NCI-H187 (cell line): ENCODE measurements around the gene NEUROG2.
"Not testable (repeated sequence)": the region's sequence is repeated elsewhere in the genome, so short reads cannot be mapped to it uniquely, and the experiment has no call there.

ENCODE experiments used
- DNase-seq, 2 experiments: peaks; one replicate each; lab custom pipeline; 2025; lab: John Stamatoyannopoulos, UW

NEUROG2 gene

GRCh38 chr4:112516066-112516470, at the start of gene NEUROG2:
NEUROG2 (minus strand) TSS chr4:112516180; CDS start chr4:112515475, 705 bp downstream.
- no peak for DNase-seq

- DNase-seq: no peak
Observed at GRCh38 chr4:112564706-112565270, 48.8 kb upstream of the NEUROG2 start.

GRCh38 chr4:112563431-112564200, 47.6 kb upstream of the NEUROG2 start:
- no peak for DNase-seq

GRCh38 chr4:112562254-112562879, 46.4 kb upstream of the NEUROG2 start:
- DNase-seq: no peak

- DNase-seq: no peak
Observed at GRCh38 chr4:112560084-112560483, 44.1 kb upstream of the NEUROG2 start.

DNA sequence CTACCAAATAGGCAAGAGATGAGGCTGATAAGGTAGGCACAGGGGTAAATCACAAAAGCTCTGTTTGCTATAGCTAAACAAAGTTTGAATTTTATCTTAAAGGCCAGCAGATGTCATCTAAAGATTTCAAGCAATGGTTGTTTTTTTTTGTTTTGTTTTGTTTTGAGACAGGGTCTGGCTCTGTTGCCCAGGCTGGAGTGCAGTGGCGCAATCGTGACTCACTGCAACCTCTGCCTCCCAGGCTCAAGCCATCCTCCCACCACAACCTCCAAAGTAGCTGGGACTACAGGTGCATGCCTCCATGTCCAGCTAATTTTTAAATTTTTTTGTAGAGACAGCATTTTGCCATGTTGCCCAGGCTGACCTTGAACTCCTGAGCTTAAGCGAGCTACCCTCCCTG, 43.1 kb upstream of the NEUROG2 start:
- no peak for DNase-seq

- no peak for DNase-seq
Observed at GRCh38 chr4:112557676-112558411, 41.9 kb upstream of the NEUROG2 start.

DNA sequence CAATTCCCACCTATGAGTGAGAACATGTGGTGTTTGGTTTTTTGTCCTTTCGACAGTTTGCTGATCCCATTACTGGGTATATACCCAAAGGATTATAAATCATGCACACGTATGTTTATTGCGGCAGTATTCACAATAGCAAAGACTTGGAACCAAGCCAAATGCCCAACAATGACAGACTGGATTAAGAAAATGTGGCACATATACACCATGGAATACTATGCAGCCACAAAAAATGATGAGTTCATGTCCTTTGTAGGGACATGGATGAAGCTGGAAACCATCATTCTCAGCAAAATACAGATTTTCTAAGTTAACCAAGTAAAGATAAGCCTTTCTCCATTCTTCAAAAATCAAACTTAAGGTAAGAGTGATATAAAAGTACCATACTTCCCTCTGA, 38.3 kb upstream of the NEUROG2 start:
- not testable (repeated sequence) for DNase-seq

DNA sequence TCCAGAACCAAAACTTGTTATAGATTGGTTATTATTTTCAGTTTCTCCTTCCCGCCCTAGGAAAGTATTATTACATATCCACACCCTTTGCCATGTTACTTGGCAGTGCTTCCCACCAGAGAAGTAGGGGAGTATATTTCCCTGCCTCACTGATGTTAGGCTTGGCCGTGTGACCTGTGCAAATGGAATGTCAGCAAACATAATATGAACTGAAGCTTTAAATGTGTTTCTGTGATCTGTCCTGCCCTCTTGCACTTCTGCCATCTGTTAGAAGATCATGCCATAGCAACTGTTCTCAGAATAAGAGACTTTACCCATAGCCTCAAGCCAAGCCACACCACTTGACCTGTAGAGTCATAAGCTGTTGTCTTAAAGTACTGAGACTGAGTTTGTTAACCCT, 36.7 kb upstream of the NEUROG2 start:
- DNase-seq: no peak

- DNase-seq: no peak
Observed at GRCh38 chr4:112550728-112551127, 34.7 kb upstream of the NEUROG2 start.

DNA sequence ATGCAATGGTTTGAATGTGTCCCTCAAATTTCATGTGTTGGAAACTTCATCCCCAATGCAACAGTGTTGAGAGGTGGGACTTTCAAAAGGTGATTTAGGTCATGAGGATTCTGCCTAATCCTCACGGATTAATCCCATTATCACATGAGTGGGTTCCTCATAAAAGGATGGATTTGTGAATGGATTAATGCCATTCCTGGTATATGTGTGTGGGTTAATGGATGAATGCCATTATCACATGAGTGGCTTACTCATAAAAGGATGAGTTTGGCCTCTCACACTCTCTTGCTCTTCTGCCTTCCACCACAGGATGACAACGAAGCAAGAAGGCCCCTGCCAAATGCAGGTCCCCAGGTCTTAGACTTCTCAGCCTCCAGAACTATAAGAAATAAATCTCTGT, 30.5 kb upstream of the NEUROG2 start:
- no peak for DNase-seq

- no peak for DNase-seq
Observed at GRCh38 chr4:112545346-112545745, 29.4 kb upstream of the NEUROG2 start.

DNA sequence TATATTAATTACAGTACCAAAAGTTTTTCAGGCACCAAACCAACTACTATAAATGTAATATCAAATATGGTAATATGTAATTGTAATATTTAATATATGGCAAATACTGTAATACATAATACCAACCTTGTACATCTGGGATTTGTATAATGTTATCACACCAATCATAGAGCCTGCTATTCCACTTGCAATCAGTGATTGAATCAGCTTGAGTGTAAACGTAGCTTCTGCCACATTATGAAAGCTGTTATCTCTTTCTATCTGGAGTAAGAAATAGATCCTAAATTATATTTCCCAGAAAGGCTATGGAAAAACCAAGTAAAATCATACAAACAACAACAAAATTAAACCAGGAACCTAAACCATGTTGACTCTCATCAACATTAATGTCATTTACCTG, 24.7 kb upstream of the NEUROG2 start:
- no peak for DNase-seq

DNA sequence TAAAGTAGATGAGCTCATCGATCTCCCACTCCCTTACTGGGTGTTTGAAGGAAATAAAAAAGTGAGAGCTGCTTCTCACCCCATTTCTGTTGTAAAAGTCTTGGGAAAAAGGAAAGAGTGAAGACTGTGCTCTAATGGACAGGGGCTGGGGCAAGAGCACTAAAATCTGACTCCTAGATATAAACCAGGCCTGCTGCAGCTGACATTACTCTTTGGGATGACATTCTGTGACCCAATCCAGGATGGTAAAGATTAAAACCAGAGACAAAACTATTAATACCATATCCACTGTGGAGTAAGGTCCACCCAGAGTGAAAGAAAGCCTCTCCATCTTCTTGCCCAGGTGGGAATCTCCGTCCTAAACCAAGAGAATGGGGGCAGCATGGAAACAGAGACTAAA, 20.1 kb upstream of the NEUROG2 start:
- no peak for DNase-seq

GRCh38 chr4:112532267-112532666, 16.3 kb upstream of the NEUROG2 start:
- no peak for DNase-seq

GRCh38 chr4:112531146-112531545, 15.2 kb upstream of the NEUROG2 start:
- DNase-seq: no peak

DNA sequence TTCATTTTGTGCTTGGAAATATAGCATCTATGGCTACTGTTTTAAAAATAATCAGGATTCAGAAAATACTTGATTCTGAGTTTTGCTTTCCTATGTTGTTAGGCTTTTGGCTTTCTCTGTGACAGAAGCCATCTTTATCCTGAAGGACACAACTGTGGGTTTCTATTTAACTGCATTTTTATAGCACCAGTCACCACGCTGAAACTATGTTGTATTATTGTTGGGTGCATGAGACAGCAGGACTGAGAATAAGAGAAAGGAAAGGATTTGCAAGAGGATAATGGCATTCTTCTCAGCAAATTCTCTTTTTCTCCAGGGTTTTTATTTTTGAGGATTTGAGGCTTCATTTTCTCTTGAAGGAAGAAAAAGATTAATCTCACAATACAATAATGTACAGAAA, 10.1 kb upstream of the NEUROG2 start:
- DNase-seq: no peak

- peak; percentile 19 to 39 for DNase-seq
Observed at GRCh38 chr4:112523764-112524505, 8.0 kb upstream of the NEUROG2 start.

DNA sequence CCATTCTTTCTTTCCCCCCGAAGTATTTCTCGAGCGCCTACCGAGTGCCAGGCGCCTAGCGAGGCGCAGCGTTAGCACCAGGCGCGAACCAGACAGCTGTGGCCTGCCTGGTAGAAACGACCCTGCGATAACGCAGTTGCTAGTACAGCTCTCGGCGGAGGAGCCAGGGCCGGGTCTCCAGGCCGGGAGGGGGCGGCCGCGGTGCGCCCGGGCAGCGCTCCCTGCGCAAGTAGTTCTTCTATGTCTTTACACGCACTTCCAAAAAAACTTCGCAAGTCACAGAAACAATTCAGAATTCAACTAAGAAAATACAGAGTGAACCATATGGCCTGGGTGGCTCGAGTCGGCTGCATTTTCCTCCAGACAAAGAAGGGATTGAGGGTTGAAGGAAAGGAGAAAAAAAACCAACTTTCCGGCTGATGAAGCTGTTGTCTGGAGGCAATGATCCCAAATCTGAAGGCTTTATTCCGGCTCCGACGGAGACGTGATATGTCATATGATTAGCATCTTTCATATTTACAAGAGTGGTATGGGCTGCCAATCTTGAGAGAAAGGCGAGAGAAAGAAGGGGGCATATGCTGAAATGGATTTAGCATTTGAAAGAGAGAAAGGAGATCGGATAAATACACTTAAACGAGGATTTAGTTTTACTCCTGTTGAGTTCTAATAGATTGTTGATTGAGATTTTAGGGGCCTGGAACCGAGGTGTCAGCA, 7.2 kb upstream of the NEUROG2 start:
- DNase-seq: no peak

DNA sequence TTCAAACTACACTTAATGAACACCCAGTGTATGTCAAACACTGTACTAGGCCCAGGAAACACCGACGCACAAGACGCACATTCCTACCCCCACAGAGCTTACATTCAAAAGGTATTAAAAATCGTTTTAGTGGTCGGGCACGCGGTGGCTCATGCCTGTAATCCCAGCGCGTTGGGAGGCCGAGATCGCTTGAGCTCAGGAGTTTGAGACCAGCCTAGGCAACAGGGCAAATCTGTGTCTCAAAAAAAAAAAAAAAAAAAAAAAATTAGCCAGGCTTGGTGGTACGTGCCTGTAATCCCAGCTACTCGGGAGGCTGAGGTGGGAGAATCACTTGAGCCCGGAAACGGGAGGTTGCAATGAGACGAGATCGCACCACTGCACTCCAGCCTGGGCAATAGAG, 6.5 kb upstream of the NEUROG2 start:
- not testable (repeated sequence) for DNase-seq
